IPS-15b (cell line): ENCODE results near the gene FOXE3.

Source experiments
- H3K27me3 ChIP-seq: one replicate; pipeline ENCODE4 v1.6.1; 2013; ENCODE audit warnings: low read length; ENCODE audit not compliant: control insufficient read depth, insufficient read depth
- H3K36me3 ChIP-seq: one replicate; pipeline ENCODE4 v1.6.1; 2013; ENCODE audit warnings: low read length; ENCODE audit not compliant: control insufficient read depth, insufficient read depth
- H3K4me1 ChIP-seq: one replicate; pipeline ENCODE4 v1.6.1; 2013; ENCODE audit warnings: mild to moderate bottlenecking, low read length; ENCODE audit not compliant: control insufficient read depth, insufficient read depth
- H3K4me3 ChIP-seq: one replicate; pipeline ENCODE4 v1.5.1; 2013; ENCODE audit warnings: low read depth, low read length
- H3K9ac ChIP-seq: one replicate; pipeline ENCODE4 v1.6.1; 2013; ENCODE audit warnings: low read depth, mild to moderate bottlenecking, low read length
- H3K9me3 ChIP-seq: one replicate; pipeline ENCODE4 v1.6.1; 2013; ENCODE audit warnings: mild to moderate bottlenecking, low read length; ENCODE audit not compliant: control insufficient read depth, insufficient read depth

The FOXE3 gene

DNA sequence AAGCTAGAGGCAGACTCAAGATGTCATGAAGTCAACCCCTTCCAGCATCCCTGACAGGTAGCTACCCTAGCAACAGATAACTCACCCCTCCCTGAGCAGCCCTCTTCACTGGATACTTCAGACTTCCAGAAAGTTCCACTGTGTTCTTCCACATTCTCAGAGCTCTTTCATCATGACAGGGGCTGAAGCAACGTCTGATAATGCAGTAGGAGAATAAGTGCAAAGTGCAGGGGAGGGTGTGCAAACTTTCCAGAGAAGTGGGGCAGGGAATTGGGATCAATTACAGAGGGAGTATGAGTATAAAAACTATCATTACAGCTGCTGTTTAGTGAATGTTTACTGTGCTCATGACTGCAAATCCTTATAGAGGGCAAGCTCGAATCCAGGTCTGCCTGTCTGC is 26.4 kb upstream of the FOXE3 start:
- H3K4me3 ChIP-seq: no peak overlapping the region
- H3K36me3 ChIP-seq: no peaks in the 10 kb centered on the region
- H3K27me3 ChIP-seq: peaks cover 12% of the 10 kb centered on the region
- H3K9me3 ChIP-seq: no peaks in the 10 kb centered on the region
- no peak overlapping the region for H3K9ac ChIP-seq
- H3K4me1 ChIP-seq: no peaks in the 10 kb centered on the region

DNA sequence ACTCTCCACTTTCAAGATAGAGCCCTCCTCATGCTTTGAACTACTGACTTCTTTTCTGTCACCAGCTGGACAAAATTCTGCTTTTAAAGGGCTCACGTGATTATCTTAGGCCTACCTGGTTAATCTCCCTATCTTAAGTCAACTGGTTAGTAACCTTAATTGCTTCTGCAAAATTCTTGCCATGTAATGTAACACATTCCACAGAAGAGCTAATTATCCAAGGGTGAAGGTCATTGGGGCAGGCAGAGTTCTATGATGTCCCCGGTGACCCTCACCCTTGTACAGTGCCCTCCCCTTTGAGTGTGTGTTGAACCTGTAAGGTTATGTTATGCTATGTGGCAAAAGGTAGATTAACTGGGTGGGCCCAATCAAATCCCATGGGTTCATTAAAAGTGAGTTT is 25.2 kb upstream of the FOXE3 start:
- no peaks in the 10 kb centered on the region for H3K4me1 ChIP-seq
- H3K27me3 ChIP-seq: peaks cover 12% of the 10 kb centered on the region
- H3K4me3 ChIP-seq: no peak overlapping the region
- H3K9ac ChIP-seq: no peak overlapping the region
- no peaks in the 10 kb centered on the region for H3K36me3 ChIP-seq
- H3K9me3 ChIP-seq: no peaks in the 10 kb centered on the region

- Histone ChIP-seq H3K9me3 (no peaks in the 10 kb centered on the region), H3K9ac (no peak overlapping the region), H3K4me1 (no peaks in the 10 kb centered on the region), H3K36me3 (no peaks in the 10 kb centered on the region), H3K4me3 (no peak overlapping the region), H3K27me3 (peaks cover 13% of the 10 kb centered on the region)
Measured at GRCh38 chr1:47393141-47393540, 22.9 kb upstream of the FOXE3 start.

- Histone ChIP-seq H3K9ac (no peak overlapping the region), H3K27me3 (peaks cover 11% of the 10 kb centered on the region), H3K9me3 (no peaks in the 10 kb centered on the region), H3K36me3 (no peaks in the 10 kb centered on the region), H3K4me3 (no peak overlapping the region), H3K4me1 (no peaks in the 10 kb centered on the region)
Measured at GRCh38 chr1:47395433-47395832, 20.7 kb upstream of the FOXE3 start.

GRCh38 chr1:47396671-47397196 is 19.4 kb upstream of the FOXE3 start:
- Histone ChIP-seq H3K27me3 (peaks cover 17% of the 10 kb centered on the region), H3K4me3 (no peak overlapping the region)

DNA sequence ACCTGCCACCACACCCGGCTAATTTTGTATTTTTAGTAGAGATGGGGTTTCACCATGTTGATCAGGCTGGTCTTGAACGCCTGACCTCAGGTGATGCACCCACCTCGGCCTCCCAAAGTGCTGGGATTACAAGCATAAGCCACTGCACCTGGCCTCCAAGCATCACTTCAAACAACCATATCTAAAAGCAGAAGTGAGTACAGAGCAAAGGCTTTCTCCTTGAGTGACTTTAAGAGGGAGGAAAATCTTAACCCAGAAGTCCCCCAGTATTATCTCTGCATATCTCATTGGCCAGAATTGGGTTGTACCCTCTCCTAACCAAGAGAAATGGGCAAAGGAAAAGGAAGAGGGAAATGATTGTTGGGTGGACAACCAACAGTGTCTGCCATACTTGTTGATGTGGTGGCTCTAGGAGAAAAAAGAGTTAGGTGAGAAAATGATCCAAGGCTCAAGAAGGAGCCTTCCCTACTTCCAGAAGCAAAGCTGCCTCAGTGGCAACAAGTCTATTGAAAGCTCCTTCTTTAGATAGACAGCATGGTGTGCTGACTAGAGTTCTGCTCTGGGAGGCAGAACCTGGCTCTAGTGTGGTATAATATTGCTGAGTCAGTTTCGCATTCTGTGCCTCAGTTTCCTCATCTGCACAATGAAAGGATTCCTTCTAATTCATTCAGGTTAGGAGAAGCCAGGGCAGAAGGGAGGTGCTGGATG is 16.8 kb upstream of the FOXE3 start:
- no peak overlapping the region for H3K9ac ChIP-seq
- peaks cover 22% of the 10 kb centered on the region for H3K27me3 ChIP-seq
- no peaks in the 10 kb centered on the region for H3K4me1 ChIP-seq
- no peaks in the 10 kb centered on the region for H3K36me3 ChIP-seq
- H3K9me3 ChIP-seq: no peaks in the 10 kb centered on the region
- no peak overlapping the region for H3K4me3 ChIP-seq

More at GRCh38 chr1:47396671-47397196, 19.4 kb upstream of the FOXE3 start:
- no peaks in the 10 kb centered on the region for H3K4me1 ChIP-seq
- no peak overlapping the region for H3K9ac ChIP-seq
- H3K9me3 ChIP-seq: no peaks in the 10 kb centered on the region
- H3K36me3 ChIP-seq: no peaks in the 10 kb centered on the region

DNA sequence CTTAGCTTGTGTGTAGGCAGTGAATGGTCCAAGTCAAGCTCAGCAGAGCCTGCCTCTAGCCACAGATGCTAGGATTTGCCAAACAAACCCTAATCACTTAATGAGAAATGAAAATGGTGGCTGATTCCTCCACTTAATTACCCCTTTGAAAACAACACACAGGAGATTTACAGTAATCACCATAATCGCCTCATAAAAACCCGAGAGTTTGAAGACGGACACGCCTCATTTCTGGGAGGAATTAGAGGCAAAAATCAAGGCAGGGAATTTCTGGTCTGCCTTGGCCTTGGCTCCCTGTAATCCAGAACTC is 16.3 kb upstream of the FOXE3 start:
- H3K27me3 ChIP-seq: peaks cover 22% of the 10 kb centered on the region
- H3K9me3 ChIP-seq: no peaks in the 10 kb centered on the region
- H3K36me3 ChIP-seq: no peaks in the 10 kb centered on the region
- no peaks in the 10 kb centered on the region for H3K4me1 ChIP-seq
- no peak overlapping the region for H3K9ac ChIP-seq
- no peak overlapping the region for H3K4me3 ChIP-seq

- Histone ChIP-seq H3K4me3 (no peak overlapping the region), H3K9ac (no peak overlapping the region), H3K27me3 (peaks cover 23% of the 10 kb centered on the region), H3K4me1 (no peaks in the 10 kb centered on the region), H3K9me3 (no peaks in the 10 kb centered on the region), H3K36me3 (no peaks in the 10 kb centered on the region)
Measured at GRCh38 chr1:47401761-47402160, 14.3 kb upstream of the FOXE3 start.

- Histone ChIP-seq H3K27me3 (peaks cover 21% of the 10 kb centered on the region), H3K4me3 (no peak overlapping the region), H3K36me3 (no peaks in the 10 kb centered on the region), H3K9me3 (no peaks in the 10 kb centered on the region), H3K9ac (no peak overlapping the region), H3K4me1 (no peaks in the 10 kb centered on the region)
Measured at GRCh38 chr1:47402591-47402990, 13.5 kb upstream of the FOXE3 start.

DNA sequence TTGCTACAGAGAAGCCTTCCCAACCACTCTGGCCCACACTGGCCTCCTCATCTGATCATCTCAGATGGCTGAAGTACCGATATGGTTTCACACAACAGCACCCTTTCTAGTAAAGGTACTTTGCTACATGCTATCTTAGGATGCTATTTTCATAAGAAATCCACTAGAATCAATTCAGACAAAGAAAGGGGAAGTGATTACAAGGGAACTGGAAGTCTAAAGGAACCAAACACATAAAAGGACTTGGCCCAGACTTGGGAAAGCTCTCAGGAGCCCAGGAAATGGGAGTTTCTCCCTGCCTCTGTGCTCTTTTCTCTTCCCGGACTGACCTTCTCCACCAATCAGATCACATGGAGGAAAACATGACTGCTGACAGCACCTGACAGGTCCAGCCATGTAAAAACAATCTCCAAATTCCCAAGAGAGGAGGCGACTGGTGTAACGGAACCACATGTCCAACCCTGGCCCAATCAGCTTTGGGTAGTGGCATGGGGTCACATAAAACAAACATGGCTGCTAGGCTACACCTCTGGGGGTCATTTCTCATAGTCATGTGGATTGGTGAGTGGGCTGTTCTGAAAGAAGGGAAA is 12.7 kb upstream of the FOXE3 start:
- H3K36me3 ChIP-seq: no peaks in the 10 kb centered on the region
- H3K9ac ChIP-seq: no peak overlapping the region
- H3K4me3 ChIP-seq: no peak overlapping the region
- no peaks in the 10 kb centered on the region for H3K4me1 ChIP-seq
- peaks cover 21% of the 10 kb centered on the region for H3K27me3 ChIP-seq
- no peaks in the 10 kb centered on the region for H3K9me3 ChIP-seq

DNA sequence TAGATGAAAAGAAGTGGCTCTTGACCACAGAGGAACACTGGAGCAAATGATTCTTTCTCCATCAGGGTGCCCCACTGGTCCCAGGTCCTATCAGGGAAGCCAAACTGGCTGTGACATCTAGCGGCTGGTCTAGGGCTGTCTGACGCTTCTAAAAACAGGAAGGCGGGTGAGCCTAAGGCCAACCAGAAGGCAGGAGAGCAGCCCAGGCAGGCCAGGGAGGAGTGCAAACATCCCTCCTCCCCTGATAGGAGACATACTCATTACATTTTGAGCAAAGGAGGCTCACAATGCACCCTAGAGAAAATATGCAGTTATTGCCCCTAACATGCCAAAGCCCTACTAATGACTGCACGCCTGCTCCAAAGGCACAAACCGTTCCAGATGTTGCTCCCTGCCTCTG is 10.4 kb upstream of the FOXE3 start:
- no peak overlapping the region for H3K9ac ChIP-seq
- peaks cover 30% of the 10 kb centered on the region for H3K27me3 ChIP-seq
- no peak overlapping the region for H3K4me3 ChIP-seq
- no peaks in the 10 kb centered on the region for H3K36me3 ChIP-seq
- H3K9me3 ChIP-seq: no peaks in the 10 kb centered on the region
- H3K4me1 ChIP-seq: no peaks in the 10 kb centered on the region

DNA sequence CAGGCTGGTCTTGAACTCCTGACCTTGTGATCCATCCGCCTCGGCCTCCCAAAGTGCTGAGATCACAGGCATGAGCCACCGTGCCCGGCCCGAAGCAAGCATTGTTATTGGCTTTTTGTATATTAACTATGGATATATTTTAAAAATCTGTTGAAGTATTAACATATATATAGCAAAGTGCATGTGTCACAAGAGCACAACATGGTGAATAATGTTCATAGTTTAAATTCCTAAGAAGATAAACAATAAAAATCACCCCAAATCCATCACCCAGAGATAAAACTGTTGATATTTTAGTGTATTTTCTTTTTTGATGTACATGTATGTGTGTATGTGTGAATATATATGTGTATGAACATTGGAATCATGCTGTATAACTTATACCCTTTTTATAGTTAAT is 9.1 kb upstream of the FOXE3 start:
- no peaks in the 10 kb centered on the region for H3K36me3 ChIP-seq

More for the DNA sequence above, 9.1 kb upstream of the FOXE3 start:
- Histone ChIP-seq H3K4me1 (no peaks in the 10 kb centered on the region), H3K27me3 (peaks cover 33% of the 10 kb centered on the region), H3K9me3 (no peaks in the 10 kb centered on the region), H3K9ac (no peak overlapping the region), H3K4me3 (no peak overlapping the region)
